ENCODE measurements around the gene CTNNBIP1.

- TF ChIP-seq, protein P1, sequence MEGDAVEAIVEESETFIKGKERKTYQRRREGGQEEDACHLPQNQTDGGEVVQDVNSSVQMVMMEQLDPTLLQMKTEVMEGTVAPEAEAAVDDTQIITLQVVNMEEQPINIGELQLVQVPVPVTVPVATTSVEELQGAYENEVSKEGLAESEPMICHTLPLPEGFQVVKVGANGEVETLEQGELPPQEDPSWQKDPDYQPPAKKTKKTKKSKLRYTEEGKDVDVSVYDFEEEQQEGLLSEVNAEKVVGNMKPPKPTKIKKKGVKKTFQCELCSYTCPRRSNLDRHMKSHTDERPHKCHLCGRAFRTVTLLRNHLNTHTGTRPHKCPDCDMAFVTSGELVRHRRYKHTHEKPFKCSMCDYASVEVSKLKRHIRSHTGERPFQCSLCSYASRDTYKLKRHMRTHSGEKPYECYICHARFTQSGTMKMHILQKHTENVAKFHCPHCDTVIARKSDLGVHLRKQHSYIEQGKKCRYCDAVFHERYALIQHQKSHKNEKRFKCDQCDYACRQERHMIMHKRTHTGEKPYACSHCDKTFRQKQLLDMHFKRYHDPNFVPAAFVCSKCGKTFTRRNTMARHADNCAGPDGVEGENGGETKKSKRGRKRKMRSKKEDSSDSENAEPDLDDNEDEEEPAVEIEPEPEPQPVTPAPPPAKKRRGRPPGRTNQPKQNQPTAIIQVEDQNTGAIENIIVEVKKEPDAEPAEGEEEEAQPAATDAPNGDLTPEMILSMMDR (IDR thresholded peaks at IDR 0.05; ENCODE audit: extremely low read depth in 1 of 2, insufficient read depth in 1 of 2, low read depth in 1 of 2, low read length in 2 of 2), result no peak
- no peak for TF ChIP-seq EZH2 (IDR thresholded peaks at IDR 0.05; ENCODE audit: borderline replicate concordance, low read depth, low read length, severe bottlenecking)
- TF ChIP-seq POLR2A (IDR thresholded peaks at IDR 0.05; ENCODE audit: low read depth, low read length), result no peak
- TF ChIP-seq JUN (IDR thresholded peaks at IDR 0.05; ENCODE audit: borderline replicate concordance, insufficient read depth, insufficient read length, low read depth), result no peak
- no peak for TF ChIP-seq POLR2AphosphoS5 (IDR thresholded peaks at IDR 0.05; ENCODE audit: insufficient read depth, low read depth, low read length)
Measured at GRCh38 chr1:9894115-9894514, 16.0 kb downstream of the CTNNBIP1 start.
